DND-41 (cell line): ENCODE measurements around the gene ADISSP.

Experiments used
- ATAC-seq: fragments of 200-7000 bp; cut with Tn5 transposase; 3 replicates; pipeline ENCODE4 v1.9.1; 2021; ENCODE audit warnings: low read depth; ENCODE audit not compliant: insufficient read depth
- DNase-seq: peaks from one replicate; pipeline ENCODE4 v3.0.0-alpha.2; 2020
- H2AFZ ChIP-seq: 2 replicates; pipeline ENCODE4 v1.6.0; 2012; ENCODE audit warnings: low read depth, low read length
- H3K27ac ChIP-seq: 2 replicates; pipeline ENCODE4 v1.5.1; 2012; ENCODE audit warnings: low read length, inconsistent platforms
- H3K27me3 ChIP-seq: fragments of 200-600 bp; sonication (generic); 2 replicates; pipeline ENCODE4 v1.6.0; 2012; ENCODE audit warnings: low read length, mild to moderate bottlenecking, inconsistent platforms; ENCODE audit not compliant: insufficient read depth, poor library complexity
- H3K36me3 ChIP-seq: 2 replicates; pipeline ENCODE4 v1.5.1; 2012; ENCODE audit warnings: low read length, inconsistent platforms; ENCODE audit not compliant: insufficient read depth
- H3K4me1 ChIP-seq: 2 replicates; pipeline ENCODE4 v1.5.1; 2012; ENCODE audit warnings: mild to moderate bottlenecking, low read length; ENCODE audit not compliant: insufficient read depth
- H3K4me2 ChIP-seq: 2 replicates; pipeline ENCODE4 v1.6.0; 2012; ENCODE audit warnings: mild to moderate bottlenecking, moderate library complexity, low read length, inconsistent platforms; ENCODE audit not compliant: insufficient read depth
- H3K4me3 ChIP-seq, 2 experiments: fragments of 200-600 bp in 1 of 2; shearing (Covaris generic) in 1 of 2; 2 replicates each; pipeline ENCODE4 v1.5.1; 2012 to 2016; ENCODE audit warnings: inconsistent platforms in 2 of 2, low read length in 2 of 2, mild to moderate bottlenecking in 2 of 2, low read depth in 1 of 2, moderate library complexity in 1 of 2
- H3K79me2 ChIP-seq: 2 replicates; pipeline ENCODE4 v1.6.0; 2012; ENCODE audit warnings: low read length, inconsistent platforms; ENCODE audit not compliant: insufficient read depth
- H3K9ac ChIP-seq: 2 replicates; pipeline ENCODE4 v1.6.0; 2012; ENCODE audit warnings: low read depth, mild to moderate bottlenecking, inconsistent platforms, low read length, moderate library complexity
- H3K9me3 ChIP-seq: 2 replicates; pipeline ENCODE4 v1.5.1; 2012; ENCODE audit warnings: low read length, moderate library complexity, mild to moderate bottlenecking, inconsistent platforms; ENCODE audit not compliant: insufficient read depth, severe bottlenecking
- H4K20me1 ChIP-seq: 2 replicates; pipeline ENCODE4 v1.6.0; 2012; ENCODE audit warnings: low read length; ENCODE audit not compliant: insufficient read depth
- EZH2 ChIP-seq: IDR thresholded peaks from 3 replicates; pipeline ENCODE4 v1.6.1; 2012; ENCODE audit warnings: borderline replicate concordance, low read depth, mild to moderate bottlenecking, moderate library complexity, low read length, inconsistent platforms; ENCODE audit not compliant: severe bottlenecking
- TF ChIP-seq, protein P1 (sequence below): IDR thresholded peaks from 2 replicates; pipeline ENCODE4 v1.5.1; 2012; ENCODE audit warnings: borderline replicate concordance, low read length, moderate library complexity, mild to moderate bottlenecking; ENCODE audit not compliant: poor library complexity, severe bottlenecking; ENCODE audit errors: extremely low read depth

ADISSP gene

GRCh38 chr20:3705491-3705969 is 62.0 kb downstream of the ADISSP start:
- Histone ChIP-seq H3K27me3 (no peaks in the 10 kb centered on the region), H3K9ac (no peak overlapping the region), H3K9me3 (no peaks in the 10 kb centered on the region), H4K20me1 (peaks cover 8% of the 10 kb centered on the region; the same call in 1 of the 2 replicates), H3K4me2 (no peak overlapping the region), H3K27ac (no peak overlapping the region), H3K4me3 (no peak overlapping the region), H2AFZ (no peak overlapping the region), H3K4me1 (no peaks in the 10 kb centered on the region), H3K36me3 (no peaks in the 10 kb centered on the region), H3K79me2 (no peaks in the 10 kb centered on the region)
- ATAC-seq (no peak), DNase-seq (no peak)
- TF ChIP-seq, protein P1, sequence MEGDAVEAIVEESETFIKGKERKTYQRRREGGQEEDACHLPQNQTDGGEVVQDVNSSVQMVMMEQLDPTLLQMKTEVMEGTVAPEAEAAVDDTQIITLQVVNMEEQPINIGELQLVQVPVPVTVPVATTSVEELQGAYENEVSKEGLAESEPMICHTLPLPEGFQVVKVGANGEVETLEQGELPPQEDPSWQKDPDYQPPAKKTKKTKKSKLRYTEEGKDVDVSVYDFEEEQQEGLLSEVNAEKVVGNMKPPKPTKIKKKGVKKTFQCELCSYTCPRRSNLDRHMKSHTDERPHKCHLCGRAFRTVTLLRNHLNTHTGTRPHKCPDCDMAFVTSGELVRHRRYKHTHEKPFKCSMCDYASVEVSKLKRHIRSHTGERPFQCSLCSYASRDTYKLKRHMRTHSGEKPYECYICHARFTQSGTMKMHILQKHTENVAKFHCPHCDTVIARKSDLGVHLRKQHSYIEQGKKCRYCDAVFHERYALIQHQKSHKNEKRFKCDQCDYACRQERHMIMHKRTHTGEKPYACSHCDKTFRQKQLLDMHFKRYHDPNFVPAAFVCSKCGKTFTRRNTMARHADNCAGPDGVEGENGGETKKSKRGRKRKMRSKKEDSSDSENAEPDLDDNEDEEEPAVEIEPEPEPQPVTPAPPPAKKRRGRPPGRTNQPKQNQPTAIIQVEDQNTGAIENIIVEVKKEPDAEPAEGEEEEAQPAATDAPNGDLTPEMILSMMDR, result no peak

- H3K36me3 ChIP-seq, result no peaks in the 10 kb centered on the region
- TF ChIP-seq, protein P1, result no peak
- no peak for TF ChIP-seq EZH2
These were observed 63.5 kb downstream of the ADISSP start for GRCh38 chr20:3704087-3704486.

More at GRCh38 chr20:3704087-3704486, 63.5 kb downstream of the ADISSP start:
- H4K20me1 ChIP-seq, result peaks cover 2% of the 10 kb centered on the region; the same call in 1 of the 2 replicates
- no peaks in the 10 kb centered on the region for H3K27me3 ChIP-seq
- no peak overlapping the region for H2AFZ ChIP-seq
- no peak overlapping the region for H3K9ac ChIP-seq
- H3K4me2 ChIP-seq, result no peak overlapping the region
- no peak overlapping the region for H3K27ac ChIP-seq
- H3K9me3 ChIP-seq, result no peaks in the 10 kb centered on the region
- DNase-seq (no peak), ATAC-seq (no peak)
- no peaks in the 10 kb centered on the region for H3K79me2 ChIP-seq
- H3K4me3 ChIP-seq, result no peak overlapping the region
- no peaks in the 10 kb centered on the region for H3K4me1 ChIP-seq
